Measurements from ENCODE around the gene PWWP2B. TPM values are rescaled to one million over a fixed set of nuclear protein-coding genes. Genes with fewer than 3 reads are reported as not detected.
A peak's percentile ranks its signal among the peaks of the same experiment; 100 is the strongest.

PWWP2B gene
- total and polyA plus RNA-seq, 9 of the 15 experiments (the other 6 are each of a cell fraction or from before 2014, with no cell fraction given) = 0.07 to 9.2 (median 1.6) TPM; not detected in 1

- Histone ChIP-seq H3K36me3 (ENCODE audit: control insufficient read depth, insufficient read depth, low read length) (no peaks in the 10 kb centered on the region), H3K9ac (ENCODE audit: insufficient read depth in 1 of 2, low read depth in 2 of 2, low read length in 2 of 2) (peak overlapping the region; percentile 72 to 74; a peak in 3 of 4 replicates), H3K9me1 (ENCODE audit: control insufficient read depth, insufficient read depth, low read length) (no peaks in the 10 kb centered on the region), H3K27ac (ENCODE audit: extremely low read depth, low read depth, low read length) (peak overlapping the region; percentile 83), H3K4me3 (no peak overlapping the region), H3K27me3 (ENCODE audit: control insufficient read depth in 2 of 2, insufficient read depth in 2 of 2, low read length in 2 of 2) (no peaks in the 10 kb centered on the region), H4K20me1 (replicated peaks; ENCODE audit: control insufficient read depth, insufficient read depth, low read length) (no peaks in the 10 kb centered on the region), H3K9me3 (replicated peaks; ENCODE audit: control insufficient read depth, insufficient read depth, low read depth, low read length) (no peaks in the 10 kb centered on the region), H3K79me2 (ENCODE audit: control insufficient read depth, insufficient read depth, low read length) (no peaks in the 10 kb centered on the region), H3K4me2 (ENCODE audit: insufficient read depth, low read length) (no peak overlapping the region), H3K4me1 (replicated peaks in 1 of 2; ENCODE audit: control insufficient read depth in 2 of 2, insufficient read depth in 2 of 2, low read length in 2 of 2) (peaks cover 16 to 68% of the 10 kb centered on the region in 2 experiments), H2AFZ (ENCODE audit: low read depth, low read length) (peak overlapping the region; percentile 74)
- DNase-seq (ENCODE audit: extremely low read depth in 1 of 4, low spot score in 3 of 4) = no peak
- ATAC-seq = no peak
- no TSS peak for BruUV-seq (replicated peaks)
- intact Hi-C loops (cut with micrococcal nuclease) (no loop called here), in situ Hi-C loops (cut with MboI) (no loop called here)
- POLR2A ChIA-PET = no interaction called here
- CTCF ChIA-PET (ENCODE audit: low intra/inter-chr PET ratio) = no interaction called here
- no peak for FAIRE-seq
- WGBS (ENCODE audit: insufficient coverage, low coverage, missing lambda C conversion rate) = 88% methylated on average over 10 of the region's 17 CpGs
- TF ChIP-seq COPS2 (conservative IDR thresholded peaks at IDR 0.05) (no peak), HINFP (tag; conservative IDR thresholded peaks at IDR 0.05; ENCODE audit: low read depth) (no peak), ZC3H4 (CRISPR knock-in tag; IDR thresholded peaks at IDR 0.05; ENCODE audit: borderline replicate concordance) (no peak), MTA2 (IDR thresholded peaks at IDR 0.05; ENCODE audit: low read depth) (no peak), ZNF512 (tag; IDR thresholded peaks at IDR 0.05) (no peak), ELK1 (CRISPR knock-in tag; IDR thresholded peaks at IDR 0.05) (no peak), SNRNP70 (optimal IDR thresholded peaks at IDR 0.05; ENCODE audit: low read depth, low read length) (no peak), GABPB2 (CRISPR knock-in tag; conservative IDR thresholded peaks at IDR 0.05) (no peak), TCF7 (IDR thresholded peaks at IDR 0.05; ENCODE audit: borderline replicate concordance) (no peak), E2F1 (CRISPR knock-in tag; IDR thresholded peaks at IDR 0.05) (no peak), HDAC2 (IDR thresholded peaks at IDR 0.05) (no peak), TRIM25 (IDR thresholded peaks at IDR 0.05; ENCODE audit: borderline replicate concordance) (no peak), ZNF431 (CRISPR knock-in tag; IDR thresholded peaks at IDR 0.05) (no peak), DEAF1 (CRISPR knock-in tag; IDR thresholded peaks at IDR 0.05) (no peak), MAFF (IDR thresholded peaks at IDR 0.05; ENCODE audit: low read length) (no peak)
Measured at GRCh38 chr10:132446195-132446581, 49.2 kb downstream of the PWWP2B start.

All from K562 (cell line).